Measurements from ENCODE around the gene STK32B. TPM values are rescaled to one million over a fixed set of nuclear protein-coding genes. Genes with fewer than 3 reads are reported as not detected.

Gene STK32B
- total RNA-seq, 2 experiments from 2014 or later, result not detected

DNA sequence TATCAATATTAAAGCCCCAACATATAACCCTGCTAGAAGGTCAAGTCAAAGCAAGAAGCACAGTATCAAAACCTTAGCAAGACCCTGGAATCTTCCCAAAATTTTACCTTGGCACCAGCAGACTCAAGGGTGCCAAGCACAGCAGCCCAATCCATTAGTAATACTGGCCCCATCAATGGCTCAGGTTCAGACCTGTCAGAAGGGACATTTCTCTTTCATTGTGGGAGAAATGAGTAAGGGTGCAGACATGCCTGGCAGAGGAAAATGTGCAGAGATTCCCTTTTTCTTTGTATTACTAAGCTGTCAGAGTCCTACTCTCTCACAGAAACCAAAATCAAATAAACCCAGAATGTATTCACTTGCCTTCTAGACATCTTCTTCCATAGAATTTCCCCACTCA is 453.2 kb downstream of the STK32B start:
- ChIA-PET POLR2A (no interaction called here), CTCF (no interaction called here)
- H3K4me1 Mint-ChIP-seq (ENCODE audit: low read depth), result no peaks in the 10 kb centered on the region
- DNase-seq (no peak), ATAC-seq (no peak)
- H3K4me3 Mint-ChIP-seq, result no peak overlapping the region
- H3K27ac Mint-ChIP-seq, result no peak overlapping the region
- no peaks in the 10 kb centered on the region for H3K9me3 Mint-ChIP-seq
- intact Hi-C loops (cut with micrococcal nuclease), result no loop called here
- TF ChIP-seq CTCF (IDR thresholded peaks at IDR 0.05), result no peak
- no peaks in the 10 kb centered on the region for H3K36me3 Mint-ChIP-seq (ENCODE audit: low read depth)
- H3K27me3 Mint-ChIP-seq, result no peaks in the 10 kb centered on the region

DNA sequence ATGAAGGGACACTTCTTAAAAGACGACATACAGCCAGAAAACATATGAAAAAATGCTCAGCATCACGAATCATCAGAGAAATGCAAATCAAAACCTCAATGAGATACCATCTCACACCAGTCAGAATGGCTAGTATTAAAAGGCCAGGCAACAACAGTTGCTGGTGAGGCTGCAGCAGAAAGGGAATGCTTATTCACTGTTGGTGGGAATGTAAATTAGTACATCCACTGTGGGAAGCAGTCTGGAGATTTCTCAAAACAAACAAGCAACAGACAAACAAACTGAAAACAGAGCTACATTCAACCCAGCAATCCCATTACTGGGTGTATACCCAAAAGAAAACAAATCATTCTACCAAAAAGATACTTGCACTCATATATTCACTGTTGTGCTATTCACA is 459.2 kb downstream of the STK32B start:
- no peak for TF ChIP-seq CTCF (IDR thresholded peaks at IDR 0.05)
- no peak overlapping the region for H3K27ac Mint-ChIP-seq
- H3K9me3 Mint-ChIP-seq, result no peaks in the 10 kb centered on the region
- DNase-seq (no peak), ATAC-seq (no peak)
- H3K36me3 Mint-ChIP-seq (ENCODE audit: low read depth), result no peaks in the 10 kb centered on the region
- intact Hi-C loops (cut with micrococcal nuclease), result no loop called here
- CTCF ChIA-PET, result no interaction called here
- no peaks in the 10 kb centered on the region for H3K27me3 Mint-ChIP-seq
- H3K4me1 Mint-ChIP-seq (ENCODE audit: low read depth), result no peaks in the 10 kb centered on the region
- no peak overlapping the region for H3K4me3 Mint-ChIP-seq
- POLR2A ChIA-PET, result no interaction called here

- Mint-ChIP-seq H3K4me1 (ENCODE audit: low read depth) (no peaks in the 10 kb centered on the region), H3K27me3 (no peaks in the 10 kb centered on the region), H3K9me3 (no peaks in the 10 kb centered on the region), H3K27ac (no peak overlapping the region), H3K4me3 (no peak overlapping the region), H3K36me3 (ENCODE audit: low read depth) (no peaks in the 10 kb centered on the region)
- no peak for ATAC-seq
- intact Hi-C loops (cut with micrococcal nuclease), result no loop called here
- POLR2A ChIA-PET, result no interaction called here
- TF ChIP-seq CTCF (IDR thresholded peaks at IDR 0.05), result no peak
- no peak for DNase-seq
- CTCF ChIA-PET, result no interaction called here
Measured at GRCh38 chr4:5511791-5512190, 460.5 kb downstream of the STK32B start.

DNA sequence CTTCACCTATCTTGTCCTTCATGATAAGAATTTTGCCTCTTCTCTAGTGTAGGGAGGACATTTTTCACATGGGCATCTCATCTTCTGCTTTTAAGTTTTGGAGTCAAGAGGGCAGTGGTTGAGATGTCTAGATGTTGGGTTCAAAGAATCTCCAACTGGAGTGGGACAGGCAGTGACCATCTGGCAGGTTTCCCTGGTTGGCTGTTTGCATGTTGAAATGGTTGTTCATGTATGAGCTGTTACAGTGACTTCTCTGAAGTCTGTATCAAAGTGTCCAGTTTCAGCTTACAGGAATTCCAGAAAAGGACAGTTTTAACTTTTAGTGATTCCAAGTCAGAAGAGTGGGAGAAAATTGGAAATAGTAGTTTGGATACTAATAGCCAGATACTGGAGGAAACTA is 464.4 kb downstream of the STK32B start:
- no peaks in the 10 kb centered on the region for H3K4me1 Mint-ChIP-seq (ENCODE audit: low read depth)
- ATAC-seq (no peak), DNase-seq (no peak)
- no peaks in the 10 kb centered on the region for H3K9me3 Mint-ChIP-seq
- intact Hi-C loops (cut with micrococcal nuclease), result no loop called here
- no peak overlapping the region for H3K27ac Mint-ChIP-seq
- no peaks in the 10 kb centered on the region for H3K36me3 Mint-ChIP-seq (ENCODE audit: low read depth)
- POLR2A ChIA-PET, result no interaction called here
- H3K27me3 Mint-ChIP-seq, result no peaks in the 10 kb centered on the region
- no peak overlapping the region for H3K4me3 Mint-ChIP-seq
- CTCF ChIA-PET, result no interaction called here
- no peak for TF ChIP-seq CTCF (IDR thresholded peaks at IDR 0.05)

DNA sequence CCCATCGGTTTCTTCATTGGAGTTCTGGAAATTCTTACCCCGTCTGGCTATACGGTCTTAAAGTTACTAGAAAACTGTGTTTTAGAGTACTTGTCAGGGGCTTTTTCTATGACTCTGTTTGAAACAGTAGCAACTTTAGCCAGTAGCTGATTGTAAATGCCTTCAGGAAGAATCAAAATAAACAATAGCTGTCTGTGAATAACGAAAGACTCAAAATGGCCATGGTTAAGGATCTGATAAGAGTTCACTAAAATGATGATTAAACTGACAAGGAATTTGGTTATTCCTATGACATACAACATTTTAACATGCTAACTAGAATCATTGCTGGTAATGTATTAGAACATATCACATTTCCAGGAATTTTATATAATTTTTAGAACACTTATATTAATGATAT is 466.1 kb downstream of the STK32B start:
- intact Hi-C loops (cut with micrococcal nuclease), result no loop called here
- DNase-seq, result no peak
- ChIA-PET CTCF (no interaction called here), POLR2A (no interaction called here)
- ATAC-seq, result no peak
- Mint-ChIP-seq H3K36me3 (ENCODE audit: low read depth) (no peaks in the 10 kb centered on the region), H3K27me3 (no peaks in the 10 kb centered on the region), H3K27ac (no peak overlapping the region), H3K4me1 (ENCODE audit: low read depth) (no peaks in the 10 kb centered on the region), H3K9me3 (no peaks in the 10 kb centered on the region), H3K4me3 (no peak overlapping the region)
- TF ChIP-seq CTCF (IDR thresholded peaks at IDR 0.05), result no peak

All from activated CD8-positive, alpha-beta T cell treated with anti-CD3 and anti-CD28 coated beads for 36 hours (primary cell).